WTC11 (cell line): ENCODE results near the gene SP3.

Source experiments
- MAX ChIP-seq: sonication (generic); formaldehyde crosslinking; IDR thresholded peaks from 2 replicates; pipeline ENCODE4 v1.8.0; 2022; ENCODE audit warnings: mild to moderate bottlenecking, missing genetic modification reagents
- NR3C1 ChIP-seq: sonication (generic); formaldehyde crosslinking; conservative IDR thresholded peaks from 2 replicates; pipeline ENCODE4 v1.8.1; 2023; ENCODE audit warnings: low read depth, mild to moderate bottlenecking, missing genetic modification reagents
- ZNF281 ChIP-seq: sonication (generic); formaldehyde crosslinking; IDR thresholded peaks from 2 replicates; pipeline ENCODE4 v1.8.0; 2023; ENCODE audit warnings: mild to moderate bottlenecking, missing genetic modification reagents
- TF ChIP-seq, protein P1 (sequence below): sonication (generic); formaldehyde crosslinking; IDR thresholded peaks from 2 replicates; pipeline ENCODE4 v1.8.1; 2023; ENCODE audit warnings: mild to moderate bottlenecking, missing genetic modification reagents, moderate library complexity
- TF ChIP-seq, protein P2 (sequence below): fragments of 200-600 bp; IDR thresholded peaks from 2 replicates; pipeline ENCODE4 v1.8.0; 2022; ENCODE audit warnings: antibody characterized with exemption
- TF ChIP-seq, protein P3 (sequence below): sonication (generic); formaldehyde crosslinking; conservative IDR thresholded peaks from 2 replicates; pipeline ENCODE4 v1.8.1; 2022; ENCODE audit warnings: mild to moderate bottlenecking, missing genetic modification reagents

DNA sequence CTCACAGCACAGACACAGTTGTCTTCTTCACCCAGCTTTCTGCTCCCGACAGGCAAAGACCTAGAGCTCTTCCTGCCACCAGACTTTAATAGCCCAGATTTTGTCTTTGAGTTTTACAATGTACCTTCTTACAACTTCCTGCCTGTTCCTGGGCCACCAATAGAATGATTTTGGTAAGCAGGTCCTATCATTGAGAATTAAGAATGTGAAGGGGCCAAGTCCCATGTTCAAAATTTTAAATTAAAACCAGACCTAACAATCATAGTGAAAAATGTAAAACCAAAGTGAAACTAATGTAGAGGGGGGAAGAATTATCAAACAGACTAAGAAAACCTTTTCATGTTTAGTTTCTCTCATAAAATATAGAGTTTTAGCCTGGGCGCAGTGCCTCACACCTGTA lies 72.8 kb downstream of the SP3 start:
- TF ChIP-seq, protein P1, sequence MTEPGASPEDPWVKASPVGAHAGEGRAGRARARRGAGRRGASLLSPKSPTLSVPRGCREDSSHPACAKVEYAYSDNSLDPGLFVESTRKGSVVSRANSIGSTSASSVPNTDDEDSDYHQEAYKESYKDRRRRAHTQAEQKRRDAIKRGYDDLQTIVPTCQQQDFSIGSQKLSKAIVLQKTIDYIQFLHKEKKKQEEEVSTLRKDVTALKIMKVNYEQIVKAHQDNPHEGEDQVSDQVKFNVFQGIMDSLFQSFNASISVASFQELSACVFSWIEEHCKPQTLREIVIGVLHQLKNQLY (CRISPR knock-in tag): no peak
- TF ChIP-seq, protein P2, sequence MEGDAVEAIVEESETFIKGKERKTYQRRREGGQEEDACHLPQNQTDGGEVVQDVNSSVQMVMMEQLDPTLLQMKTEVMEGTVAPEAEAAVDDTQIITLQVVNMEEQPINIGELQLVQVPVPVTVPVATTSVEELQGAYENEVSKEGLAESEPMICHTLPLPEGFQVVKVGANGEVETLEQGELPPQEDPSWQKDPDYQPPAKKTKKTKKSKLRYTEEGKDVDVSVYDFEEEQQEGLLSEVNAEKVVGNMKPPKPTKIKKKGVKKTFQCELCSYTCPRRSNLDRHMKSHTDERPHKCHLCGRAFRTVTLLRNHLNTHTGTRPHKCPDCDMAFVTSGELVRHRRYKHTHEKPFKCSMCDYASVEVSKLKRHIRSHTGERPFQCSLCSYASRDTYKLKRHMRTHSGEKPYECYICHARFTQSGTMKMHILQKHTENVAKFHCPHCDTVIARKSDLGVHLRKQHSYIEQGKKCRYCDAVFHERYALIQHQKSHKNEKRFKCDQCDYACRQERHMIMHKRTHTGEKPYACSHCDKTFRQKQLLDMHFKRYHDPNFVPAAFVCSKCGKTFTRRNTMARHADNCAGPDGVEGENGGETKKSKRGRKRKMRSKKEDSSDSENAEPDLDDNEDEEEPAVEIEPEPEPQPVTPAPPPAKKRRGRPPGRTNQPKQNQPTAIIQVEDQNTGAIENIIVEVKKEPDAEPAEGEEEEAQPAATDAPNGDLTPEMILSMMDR: no peak
- TF ChIP-seq MAX (no peak), ZNF281 (no peak), NR3C1 (CRISPR knock-in tag) (no peak)
- TF ChIP-seq, protein P3, sequence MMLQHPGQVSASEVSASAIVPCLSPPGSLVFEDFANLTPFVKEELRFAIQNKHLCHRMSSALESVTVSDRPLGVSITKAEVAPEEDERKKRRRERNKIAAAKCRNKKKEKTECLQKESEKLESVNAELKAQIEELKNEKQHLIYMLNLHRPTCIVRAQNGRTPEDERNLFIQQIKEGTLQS: no peak
